CD4-positive, alpha-beta T cell treated with Interleukin-21 for 1 hour (primary cell): ENCODE measurements around the gene TMEM229B.

Experiments
- DNase-seq: peaks from one replicate; pipeline ENCODE4 v3.0.0-alpha.2; 2020

Gene TMEM229B

GRCh38 chr14:67514650-67515385, 26.3 kb upstream of the TMEM229B start:
- DNase-seq = peak; percentile 63

GRCh38 chr14:67514203-67514607, 25.7 kb upstream of the TMEM229B start:
- DNase-seq = no peak

- DNase-seq = no peak
These were observed 25.1 kb upstream of the TMEM229B start for GRCh38 chr14:67513631-67514108.

DNA sequence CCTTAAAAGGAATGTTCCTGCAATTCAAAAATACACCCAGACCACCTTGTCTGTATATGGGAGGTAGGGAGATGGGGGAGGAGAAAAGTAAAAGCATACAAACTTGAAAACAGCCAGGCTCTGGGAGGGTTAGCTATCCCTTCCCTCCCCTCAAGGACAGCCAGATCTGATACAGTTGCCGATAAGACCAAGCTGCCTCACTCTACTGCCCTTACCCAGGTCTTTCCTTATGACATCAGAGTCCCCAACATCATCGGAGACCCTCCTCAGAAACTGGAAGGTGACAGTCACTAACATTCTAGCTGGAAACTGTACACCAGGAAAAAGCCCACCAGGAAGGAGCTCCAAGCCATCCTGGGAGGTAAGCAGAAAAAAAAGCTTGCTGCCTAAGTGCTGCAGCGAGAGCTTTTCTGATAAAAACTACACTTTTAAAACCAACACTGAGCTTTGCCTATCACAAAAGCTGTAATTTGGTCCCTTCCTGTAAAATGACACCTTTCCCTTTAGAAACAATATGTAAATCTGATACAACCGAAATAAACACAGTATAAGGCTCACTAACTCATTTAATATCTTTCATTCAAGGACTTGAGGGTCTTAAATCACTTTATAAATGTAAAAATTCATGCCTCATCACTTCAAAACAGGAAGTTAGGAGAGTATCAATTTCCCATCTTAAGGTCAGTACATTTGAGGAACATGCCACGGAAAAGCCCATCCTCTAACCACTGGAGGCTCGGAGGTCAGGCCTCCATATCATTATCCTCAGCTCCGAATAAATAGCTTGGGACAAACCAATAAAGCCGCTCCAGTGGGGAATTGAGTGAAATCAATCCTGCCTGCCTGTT, 24.2 kb upstream of the TMEM229B start:
- DNase-seq = no peak

DNA sequence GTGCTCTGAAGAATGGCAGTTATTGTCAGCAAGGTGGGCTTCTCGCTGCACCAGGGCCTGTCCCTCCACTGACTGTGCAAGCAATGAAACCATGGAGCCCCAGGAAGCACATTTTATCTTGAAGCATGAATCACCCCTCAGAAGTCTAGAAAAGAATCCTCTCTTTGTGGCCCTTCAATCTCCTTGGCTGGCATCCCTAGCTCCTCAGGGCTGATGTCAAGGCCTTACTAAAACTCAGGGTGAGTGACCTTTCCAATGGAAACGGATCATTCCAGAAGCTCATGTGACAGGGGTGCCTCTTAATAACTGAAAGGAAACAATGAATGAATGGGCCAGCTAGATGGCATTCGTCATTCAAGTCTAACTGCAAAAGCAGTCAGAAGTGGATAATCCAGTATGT, 22.3 kb upstream of the TMEM229B start:
- no peak for DNase-seq

DNA sequence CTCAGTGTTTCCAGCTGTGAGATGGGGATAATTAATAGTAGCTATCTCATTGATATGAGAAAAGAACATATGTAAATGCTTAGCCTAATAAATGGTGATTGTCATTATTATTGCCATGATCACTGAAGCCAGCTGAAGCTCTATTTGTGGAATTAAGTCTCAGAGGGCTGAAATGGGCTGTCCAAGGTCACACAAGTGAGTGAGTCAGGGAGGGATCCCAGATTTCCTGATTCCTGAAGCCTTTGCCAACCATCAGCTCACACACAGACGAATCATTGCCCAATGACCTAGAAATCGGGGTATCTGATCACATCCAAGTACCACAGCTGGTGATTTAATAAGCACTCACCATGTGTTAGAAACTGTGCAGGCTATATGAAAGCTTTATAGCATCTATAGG, 21.6 kb upstream of the TMEM229B start:
- no peak for DNase-seq

- DNase-seq = no peak
These were observed 20.4 kb upstream of the TMEM229B start for GRCh38 chr14:67508956-67509355.

DNA sequence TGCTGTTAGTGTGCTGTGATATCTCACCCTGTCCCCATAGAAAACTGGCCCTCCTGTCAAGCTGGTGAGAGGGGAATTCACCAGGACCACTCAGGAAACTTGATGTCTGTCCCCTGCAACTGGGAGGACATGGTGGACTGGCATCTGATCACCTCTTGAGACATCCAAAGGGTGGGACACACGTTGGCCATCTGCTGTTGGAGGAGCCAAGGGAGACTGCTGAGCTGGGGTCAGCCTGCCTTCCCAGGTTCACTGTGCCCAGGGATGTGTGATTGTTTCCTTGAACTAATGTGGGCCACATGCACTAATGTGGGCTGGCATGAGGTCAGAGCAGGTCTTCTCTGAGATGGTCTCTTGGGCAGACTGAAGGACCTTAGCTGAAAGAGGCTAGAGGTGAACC, 16.7 kb upstream of the TMEM229B start:
- no peak for DNase-seq

DNA sequence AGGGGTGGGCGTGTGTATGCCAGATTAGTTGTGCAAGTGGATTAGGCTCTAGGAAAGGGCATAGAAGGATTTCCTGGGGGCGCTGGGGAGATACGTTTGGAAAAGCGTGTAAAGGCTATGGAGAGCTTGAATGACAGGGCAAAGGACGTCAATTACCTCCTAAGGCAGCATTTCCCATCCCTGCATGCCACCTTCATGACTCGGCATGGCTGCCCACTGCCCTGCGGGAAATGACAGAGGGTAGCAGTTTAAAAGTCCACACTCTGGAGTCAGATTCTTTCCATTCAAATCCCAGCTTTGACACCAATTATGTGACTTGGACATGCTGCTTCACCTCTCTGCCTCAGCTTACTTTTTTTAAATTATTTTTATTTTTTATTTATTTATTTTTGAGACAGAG, 14.8 kb upstream of the TMEM229B start:
- no peak for DNase-seq

DNA sequence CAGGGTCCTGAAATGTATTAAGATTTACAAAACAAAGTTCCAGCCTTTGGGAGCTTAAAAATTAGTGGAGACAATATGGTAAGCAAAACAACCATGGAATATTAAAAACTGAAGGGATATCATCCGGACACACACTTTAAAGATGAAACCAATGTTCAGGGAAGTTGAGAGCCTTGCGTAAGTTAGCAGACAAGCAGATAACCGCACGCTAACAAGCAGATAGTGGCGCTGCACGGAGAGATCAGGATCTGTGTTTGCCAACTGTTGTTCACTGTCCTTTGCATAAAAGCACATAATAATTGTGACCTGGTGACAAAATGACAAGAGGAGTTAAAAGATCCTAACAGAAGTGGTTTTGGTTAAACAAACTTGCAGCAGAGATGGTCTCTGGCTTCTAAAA, 14.3 kb upstream of the TMEM229B start:
- no peak for DNase-seq

DNA sequence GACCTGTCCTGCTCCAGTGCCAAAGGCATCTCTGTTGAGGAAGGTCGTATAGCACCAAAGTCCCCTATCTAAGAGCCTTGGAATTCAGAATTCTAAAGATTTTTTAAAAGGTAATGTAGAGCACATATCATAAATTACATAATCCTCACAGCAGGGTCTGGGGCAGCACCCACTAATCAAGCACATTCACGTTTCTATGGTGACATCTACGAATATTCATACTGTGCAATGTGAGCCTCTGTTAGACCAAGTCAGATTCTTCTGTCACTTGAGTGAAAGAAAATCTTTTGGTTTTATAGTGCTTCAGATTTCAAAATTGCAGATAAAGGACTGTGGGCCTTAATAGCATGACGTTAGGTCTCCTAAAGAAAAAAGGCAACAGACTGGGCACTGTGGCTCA, 13.1 kb upstream of the TMEM229B start:
- DNase-seq = no peak

DNA sequence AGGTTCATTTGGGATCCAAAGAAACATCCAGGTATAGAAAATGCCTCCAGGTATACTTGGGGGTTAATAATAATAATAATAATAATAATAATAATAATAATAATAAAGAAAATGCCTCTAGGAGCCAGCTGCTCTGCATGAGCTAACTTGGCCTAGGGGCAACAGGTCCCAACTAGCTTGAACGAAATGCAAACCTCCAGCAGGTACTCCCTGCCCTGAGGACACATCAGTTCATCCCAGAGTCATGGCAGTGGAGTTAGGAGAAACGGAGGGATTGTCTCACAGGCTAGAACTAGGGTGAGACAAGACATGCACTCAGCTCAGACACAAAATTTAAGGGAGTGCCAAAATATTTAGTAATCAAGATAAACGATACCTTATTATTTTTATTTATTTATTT, 12.5 kb upstream of the TMEM229B start:
- DNase-seq = no peak

- no peak for DNase-seq
These were observed 9.2 kb upstream of the TMEM229B start for GRCh38 chr14:67497716-67498115.

DNA sequence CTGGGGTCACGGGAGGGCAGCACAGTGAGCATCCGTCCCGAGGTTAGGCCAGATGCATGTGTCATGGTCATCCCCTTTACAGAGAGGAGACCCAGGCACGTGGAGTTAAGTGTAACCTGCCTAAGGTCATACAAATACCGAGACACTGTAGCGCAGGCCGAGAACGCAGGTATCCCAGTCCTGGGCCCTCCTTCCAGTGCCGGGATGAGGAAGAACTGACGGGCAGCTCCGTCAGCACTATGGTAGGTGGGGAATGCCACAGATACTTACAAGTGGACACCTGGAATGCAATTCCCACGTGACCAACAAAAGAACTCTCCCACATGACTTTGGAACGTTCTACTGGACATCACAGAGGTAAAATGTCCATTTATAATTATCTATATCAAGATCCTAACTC, 8.7 kb upstream of the TMEM229B start:
- no peak for DNase-seq

- no peak for DNase-seq
These were observed 7.3 kb upstream of the TMEM229B start for GRCh38 chr14:67495827-67496226.

- no peak for DNase-seq
These were observed 4.7 kb upstream of the TMEM229B start for GRCh38 chr14:67493092-67493717.

DNA sequence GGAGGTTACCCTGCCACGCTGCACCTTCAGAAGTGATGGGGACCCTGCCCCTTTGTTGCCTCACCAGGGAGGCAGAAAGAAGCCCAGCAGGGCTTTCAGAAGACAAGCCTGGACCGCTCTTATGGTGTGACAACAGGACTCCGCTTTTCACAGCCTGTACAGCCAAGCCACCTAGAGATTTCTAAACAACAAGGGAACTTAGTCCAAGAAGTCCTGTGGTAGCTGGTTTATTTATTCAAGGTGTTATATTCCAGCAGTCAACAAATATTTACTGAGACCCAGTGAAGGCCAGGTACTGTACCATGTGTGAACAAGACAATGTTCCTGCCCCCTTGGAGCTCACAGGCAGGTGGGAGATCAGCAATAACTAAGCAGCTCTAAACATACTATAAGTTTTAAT, 4.0 kb upstream of the TMEM229B start:
- DNase-seq = no peak

- DNase-seq = no peak
These were observed 3.4 kb upstream of the TMEM229B start for GRCh38 chr14:67491741-67492507.

- no peak for DNase-seq
These were observed 2.8 kb upstream of the TMEM229B start for GRCh38 chr14:67491285-67491684.

- DNase-seq = no peak
These were observed 1.7 kb upstream of the TMEM229B start for GRCh38 chr14:67490196-67490595.

GRCh38 chr14:67487332-67487731, 1.2 kb downstream of the TMEM229B start:
- DNase-seq = no peak

DNA sequence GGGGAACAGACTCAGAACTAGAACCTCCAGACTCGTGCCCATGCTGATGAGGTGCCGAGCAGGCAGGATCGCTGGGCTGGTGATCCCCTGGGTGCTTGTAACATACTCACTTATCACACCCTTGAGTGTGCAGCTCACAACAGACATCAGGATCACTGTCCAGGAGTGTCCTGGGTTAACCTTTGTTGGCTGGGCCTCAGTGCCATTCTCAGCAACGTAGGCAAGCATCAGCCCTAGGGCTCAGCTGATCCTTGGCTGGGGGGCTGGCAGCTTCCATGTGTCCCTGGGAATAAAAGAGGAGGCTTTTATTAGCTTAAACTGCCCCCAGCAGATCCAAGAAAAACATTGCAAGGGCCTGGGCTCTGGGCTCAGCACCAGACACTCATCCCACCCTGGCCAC, 1.6 kb downstream of the TMEM229B start:
- no peak for DNase-seq

- no peak for DNase-seq
These were observed 2.9 kb downstream of the TMEM229B start for GRCh38 chr14:67485501-67486095.
